Spleen (tissue), 7 donors: ENCODE data around the gene KCNH4.

Experiments used
- POLR2A ChIP-seq, 3 donors: fragments of 450-650 bp; IDR thresholded peaks; one replicate each; pipeline ENCODE4 v1.5.1; 2017; ENCODE audit warnings: antibody characterized with exemption in 3 of 3, mild to moderate bottlenecking in 1 of 3
- POLR2AphosphoS5 ChIP-seq, 3 donors: sonication (generic); formaldehyde crosslinking; IDR thresholded peaks; one replicate each; pipeline ENCODE4 v1.5.1; 2017; ENCODE audit warnings: antibody characterized with exemption in 3 of 3
- TF ChIP-seq, protein P1 (sequence below), 11 experiments: fragments of 200-600 bp in 7 of 11; fragments of 450-650 bp in 4 of 11; sonication (generic) in 4 of 11; IDR thresholded peaks in 8 of 11; conservative IDR thresholded peaks in 3 of 11; 1 replicate in 7 of 11; 2 replicates in 4 of 11; pipeline versions ENCODE4 v1.4.0 to v1.8.0; 2016 to 2021; ENCODE audit warnings: antibody characterized with exemption in 11 of 11, inconsistent platforms in 4 of 11, mild to moderate bottlenecking in 1 of 11
- donor health status: DM: no; HTN: no; CAD: no; lungs with moderate emphysema.
- donor health status: DM: no; HTN: no; CAD: no.
- donor health status: DM: no; HTN: no; CAD: no.

DNA sequence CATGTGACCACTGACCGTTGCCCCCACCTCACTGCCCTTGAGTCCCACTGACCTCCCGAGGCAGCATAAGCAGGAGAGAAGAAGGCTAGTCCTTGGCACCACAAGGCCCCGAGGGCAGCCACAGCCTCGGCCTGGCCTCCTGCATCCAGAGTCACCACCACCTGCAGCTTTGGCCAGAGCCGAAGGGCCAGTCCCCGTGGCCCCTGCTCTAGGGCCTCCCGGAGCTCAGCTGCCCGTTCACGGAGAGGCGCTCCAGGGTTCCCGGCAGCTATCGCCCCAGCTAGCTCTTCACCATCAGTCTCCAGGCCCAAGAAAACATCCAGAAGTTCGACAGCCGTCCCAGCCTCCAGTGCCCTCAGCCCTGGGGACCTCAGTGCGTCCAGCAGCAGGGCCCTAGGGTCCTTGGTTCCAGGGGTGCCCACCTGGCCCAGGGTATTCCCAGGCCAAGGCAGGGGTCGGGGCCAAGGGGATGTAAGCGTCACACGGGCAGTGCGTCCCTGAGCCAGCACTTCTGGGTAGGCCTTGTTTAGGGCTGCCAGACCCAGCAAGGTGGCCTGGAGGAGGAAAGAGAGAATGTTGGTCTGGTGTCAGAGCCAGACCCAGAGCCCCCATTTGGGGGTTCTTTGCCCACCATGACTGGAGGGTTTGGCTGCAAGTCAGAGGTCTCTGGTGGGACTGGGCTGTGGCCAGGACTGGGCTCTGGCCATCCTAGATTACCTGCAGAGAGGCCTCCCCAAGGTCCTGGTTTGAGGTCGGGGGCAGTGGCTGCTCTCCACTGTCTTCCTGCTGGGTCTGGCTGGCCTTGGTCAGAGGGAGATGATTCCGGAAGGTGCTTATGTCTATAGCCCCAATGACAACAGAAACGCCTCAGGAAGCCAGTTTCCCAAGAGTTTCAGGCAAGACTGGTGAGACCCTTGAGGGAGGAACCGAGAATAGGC, 11.5 kb upstream of the KCNH4 start:
- TF ChIP-seq, protein P1, sequence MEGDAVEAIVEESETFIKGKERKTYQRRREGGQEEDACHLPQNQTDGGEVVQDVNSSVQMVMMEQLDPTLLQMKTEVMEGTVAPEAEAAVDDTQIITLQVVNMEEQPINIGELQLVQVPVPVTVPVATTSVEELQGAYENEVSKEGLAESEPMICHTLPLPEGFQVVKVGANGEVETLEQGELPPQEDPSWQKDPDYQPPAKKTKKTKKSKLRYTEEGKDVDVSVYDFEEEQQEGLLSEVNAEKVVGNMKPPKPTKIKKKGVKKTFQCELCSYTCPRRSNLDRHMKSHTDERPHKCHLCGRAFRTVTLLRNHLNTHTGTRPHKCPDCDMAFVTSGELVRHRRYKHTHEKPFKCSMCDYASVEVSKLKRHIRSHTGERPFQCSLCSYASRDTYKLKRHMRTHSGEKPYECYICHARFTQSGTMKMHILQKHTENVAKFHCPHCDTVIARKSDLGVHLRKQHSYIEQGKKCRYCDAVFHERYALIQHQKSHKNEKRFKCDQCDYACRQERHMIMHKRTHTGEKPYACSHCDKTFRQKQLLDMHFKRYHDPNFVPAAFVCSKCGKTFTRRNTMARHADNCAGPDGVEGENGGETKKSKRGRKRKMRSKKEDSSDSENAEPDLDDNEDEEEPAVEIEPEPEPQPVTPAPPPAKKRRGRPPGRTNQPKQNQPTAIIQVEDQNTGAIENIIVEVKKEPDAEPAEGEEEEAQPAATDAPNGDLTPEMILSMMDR (IDR thresholded peaks at IDR 0.05 in 8 of 11, conservative IDR thresholded peaks at IDR 0.05 in 3 of 11), result no peak
- TF ChIP-seq POLR2A (IDR thresholded peaks at IDR 0.05) (no peak), POLR2AphosphoS5 (IDR thresholded peaks at IDR 0.05) (peak in 1 of 3 donors; percentile 23)
